SU-DHL-6 (cell line): Measurements from ENCODE around the gene TBATA.

ENCODE experiments used
- EZH2phosphoT487 ChIP-seq: fragments of 200-600 bp; sonication (generic), shearing (Covaris generic); conservative IDR thresholded peaks from 2 replicates; pipeline ENCODE4 v1.6.1; 2018; ENCODE audit warnings: mild to moderate bottlenecking, antibody characterized with exemption, low read length, moderate library complexity, mixed read lengths
- TF ChIP-seq, protein P1 (sequence below): fragments of 200-600 bp; sonication (generic); IDR thresholded peaks from one replicate; pipeline ENCODE4 v1.5.1; 2017; ENCODE audit warnings: antibody characterized with exemption, mild to moderate bottlenecking, low read length, moderate library complexity; ENCODE audit not compliant: insufficient read depth, poor library complexity, severe bottlenecking

DNA sequence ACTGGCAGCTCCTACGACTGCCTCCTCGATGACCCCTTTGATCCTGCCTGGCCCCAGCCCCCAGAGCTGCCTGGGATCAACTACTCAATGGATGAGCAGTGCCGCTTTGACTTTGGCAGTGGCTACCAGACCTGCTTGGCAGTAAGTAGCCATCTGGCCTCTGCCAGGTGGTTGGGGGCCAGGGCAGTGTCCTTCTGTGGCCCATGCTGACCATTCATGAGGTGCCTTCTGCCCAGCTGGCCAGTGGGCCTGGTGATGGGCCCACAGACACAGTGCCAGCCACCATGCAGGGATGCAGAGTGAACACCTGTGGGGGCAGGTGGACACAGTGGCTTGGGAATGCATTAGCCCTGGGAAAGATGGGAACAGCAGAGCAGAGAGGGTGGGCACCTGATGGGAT, 50.0 kb downstream of the TBATA start:
- TF ChIP-seq, protein P1, sequence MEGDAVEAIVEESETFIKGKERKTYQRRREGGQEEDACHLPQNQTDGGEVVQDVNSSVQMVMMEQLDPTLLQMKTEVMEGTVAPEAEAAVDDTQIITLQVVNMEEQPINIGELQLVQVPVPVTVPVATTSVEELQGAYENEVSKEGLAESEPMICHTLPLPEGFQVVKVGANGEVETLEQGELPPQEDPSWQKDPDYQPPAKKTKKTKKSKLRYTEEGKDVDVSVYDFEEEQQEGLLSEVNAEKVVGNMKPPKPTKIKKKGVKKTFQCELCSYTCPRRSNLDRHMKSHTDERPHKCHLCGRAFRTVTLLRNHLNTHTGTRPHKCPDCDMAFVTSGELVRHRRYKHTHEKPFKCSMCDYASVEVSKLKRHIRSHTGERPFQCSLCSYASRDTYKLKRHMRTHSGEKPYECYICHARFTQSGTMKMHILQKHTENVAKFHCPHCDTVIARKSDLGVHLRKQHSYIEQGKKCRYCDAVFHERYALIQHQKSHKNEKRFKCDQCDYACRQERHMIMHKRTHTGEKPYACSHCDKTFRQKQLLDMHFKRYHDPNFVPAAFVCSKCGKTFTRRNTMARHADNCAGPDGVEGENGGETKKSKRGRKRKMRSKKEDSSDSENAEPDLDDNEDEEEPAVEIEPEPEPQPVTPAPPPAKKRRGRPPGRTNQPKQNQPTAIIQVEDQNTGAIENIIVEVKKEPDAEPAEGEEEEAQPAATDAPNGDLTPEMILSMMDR: no peak
- no peak for TF ChIP-seq EZH2phosphoT487
